Measurements from ENCODE around the gene KLHL26. TPM values are rescaled to one million over a fixed set of nuclear protein-coding genes. Genes with fewer than 3 reads are reported as not detected.

Gene KLHL26
- total RNA-seq, 2 experiments from 2014 or later = 13.7 to 19.0 TPM

- CTCF ChIA-PET = no interaction called here
- no peak for TF ChIP-seq CTCF (IDR thresholded peaks at IDR 0.05)
Measured at GRCh38 chr19:18684642-18684993, 47.8 kb downstream of the KLHL26 start.

GRCh38 chr19:18685597-18686190, 48.9 kb downstream of the KLHL26 start:
- ChIA-PET POLR2A (interaction anchor here (1.2 kb wide), 1 partner anchor 16 kb away, joined by 4 read pairs; no protein-coding TSS in a partner anchor), CTCF (interaction anchor here (1.0 kb wide), 1 partner anchor 96 kb away, joined by 3 read pairs; no protein-coding TSS in a partner anchor)
- DNase-seq = no peak
- Mint-ChIP-seq H3K36me3 (ENCODE audit: low read depth) (peaks cover 4% of the 10 kb centered on the region), H3K27ac (no peak overlapping the region), H3K9me3 (no peaks in the 10 kb centered on the region), H3K27me3 (no peaks in the 10 kb centered on the region), H3K4me1 (ENCODE audit: low read depth) (peaks cover 36% of the 10 kb centered on the region), H3K4me3 (peak overlapping the region; percentile 78)
- H3K27ac ChIP-seq (ENCODE audit: low read depth in 1 of 2, low read length in 2 of 2) = no peak overlapping the region
- intact Hi-C loops (cut with DNase I, micrococcal nuclease) = loop anchor here in 1 of 2 experiments (2.0 kb wide), 2 partner anchors 15 to 165 kb away; no protein-coding TSS in a partner anchor
- H3K36me3 ChIP-seq (ENCODE audit: insufficient read depth, low read length) = peaks cover 3% of the 10 kb centered on the region
- H3K27me3 ChIP-seq (ENCODE audit: control insufficient read depth in 1 of 2, insufficient read depth in 2 of 2, low read length in 2 of 2) = no peaks in the 10 kb centered on the region
- H3K9me3 ChIP-seq (ENCODE audit: control insufficient read depth in 1 of 2, insufficient read depth in 1 of 2, low read length in 2 of 2) = no peaks in the 10 kb centered on the region
- peaks cover 30% of the 10 kb centered on the region for H3K4me1 ChIP-seq (ENCODE audit: insufficient read depth, low read length)
- H3K4me3 ChIP-seq (ENCODE audit: low read length) = no peak overlapping the region
- TF ChIP-seq CTCF (IDR thresholded peaks at IDR 0.05) = no peak
- ATAC-seq (ENCODE audit: poor library complexity) = no peak

More at GRCh38 chr19:18684642-18684993, 47.8 kb downstream of the KLHL26 start:
- intact Hi-C loops (cut with DNase I, micrococcal nuclease) = loop anchor here in 1 of 2 experiments (2.0 to 5.0 kb wide), 3 partner anchors 16 to 164 kb away; no protein-coding TSS in a partner anchor
- H3K27ac Mint-ChIP-seq = peak overlapping the region; percentile 77
- peak overlapping the region; percentile 69 for H3K4me3 ChIP-seq (ENCODE audit: low read length)
- H3K36me3 Mint-ChIP-seq (ENCODE audit: low read depth) = peaks cover 1% of the 10 kb centered on the region
- ATAC-seq (ENCODE audit: poor library complexity) (no peak), DNase-seq (peak in 1 of 14 experiments; percentile 26)
- POLR2A ChIA-PET = interaction anchor here (0.8 to 2.3 kb wide), 5 partner anchors 15 to 147 kb away, joined by 4 to 14 read pairs (median 4); partner anchors contain the start of genes UBA52 and UPF1
- H3K4me1 Mint-ChIP-seq (ENCODE audit: low read depth) = peaks cover 36% of the 10 kb centered on the region
- H3K36me3 ChIP-seq (ENCODE audit: insufficient read depth, low read length) = no peaks in the 10 kb centered on the region
- H3K4me3 Mint-ChIP-seq = peak overlapping the region; percentile 78
- H3K27me3 ChIP-seq (ENCODE audit: control insufficient read depth in 1 of 2, insufficient read depth in 2 of 2, low read length in 2 of 2) = no peaks in the 10 kb centered on the region
- H3K27ac ChIP-seq (ENCODE audit: low read depth in 1 of 2, low read length in 2 of 2) = no peak overlapping the region
- H3K9me3 ChIP-seq (ENCODE audit: control insufficient read depth in 1 of 2, insufficient read depth in 1 of 2, low read length in 2 of 2) = no peaks in the 10 kb centered on the region
- H3K4me1 ChIP-seq (ENCODE audit: insufficient read depth, low read length) = peaks cover 30% of the 10 kb centered on the region
- H3K9me3 Mint-ChIP-seq = no peaks in the 10 kb centered on the region
- H3K27me3 Mint-ChIP-seq = no peaks in the 10 kb centered on the region

GRCh38 chr19:18687740-18688465, 51.1 kb downstream of the KLHL26 start:
- no peaks in the 10 kb centered on the region for H3K9me3 ChIP-seq (ENCODE audit: control insufficient read depth in 1 of 2, insufficient read depth in 1 of 2, low read length in 2 of 2)
- Mint-ChIP-seq H3K27ac (no peak overlapping the region), H3K36me3 (ENCODE audit: low read depth) (peaks cover 4% of the 10 kb centered on the region), H3K9me3 (no peaks in the 10 kb centered on the region), H3K27me3 (no peaks in the 10 kb centered on the region), H3K4me1 (ENCODE audit: low read depth) (peaks cover 33% of the 10 kb centered on the region), H3K4me3 (no peak overlapping the region)
- POLR2A ChIA-PET = no interaction called here
- intact Hi-C loops (cut with DNase I, micrococcal nuclease) = no loop called here
- CTCF ChIA-PET = no interaction called here
- no peak for TF ChIP-seq CTCF (IDR thresholded peaks at IDR 0.05)
- DNase-seq = no peak
- peaks cover 3% of the 10 kb centered on the region for H3K36me3 ChIP-seq (ENCODE audit: insufficient read depth, low read length)
- no peak overlapping the region for H3K27ac ChIP-seq (ENCODE audit: low read depth in 1 of 2, low read length in 2 of 2)
- H3K4me3 ChIP-seq (ENCODE audit: low read length) = no peak overlapping the region
- no peak for ATAC-seq (ENCODE audit: poor library complexity)
- H3K4me1 ChIP-seq (ENCODE audit: insufficient read depth, low read length) = peaks cover 25% of the 10 kb centered on the region
- no peaks in the 10 kb centered on the region for H3K27me3 ChIP-seq (ENCODE audit: control insufficient read depth in 1 of 2, insufficient read depth in 2 of 2, low read length in 2 of 2)
